Stimulated activated naive B cell treated with anti-CD40 and anti-IgM and Interleukin-4, amounts not matched to agents 10 μg/mL and 1 μg/mL and 100 μg/mL, for 72 hours (primary cell): Measurements from ENCODE around the gene DENND11.

ENCODE experiments used
- ATAC-seq, 2 donors: fragments of 150-1000 bp; cut with Tn5 transposase; replicated peaks; 2 replicates each; pipeline ENCODE4 v1.10.0; 2021; ENCODE audit warnings: moderate library complexity in 1 of 2
- DNase-seq: peaks from one replicate; pipeline ENCODE4 v3.0.0; 2021
- H3K27ac Mint-ChIP-seq: one replicate; pipeline ENCODE4 v1.8.0; 2022; ENCODE audit warnings: mild to moderate bottlenecking, mixed read lengths
- H3K27me3 Mint-ChIP-seq, 2 donors: one replicate each; pipeline ENCODE4 v1.8.0; 2022; ENCODE audit warnings: mixed read lengths in 2 of 2
- H3K36me3 Mint-ChIP-seq, 2 donors: one replicate each; pipeline ENCODE4 v1.8.0; 2022; ENCODE audit warnings: mixed read lengths in 2 of 2, mild to moderate bottlenecking in 1 of 2
- H3K4me1 Mint-ChIP-seq, 2 donors: one replicate each; pipeline ENCODE4 v1.8.0; 2022; ENCODE audit warnings: mixed read lengths in 2 of 2, mild to moderate bottlenecking in 1 of 2
- H3K4me3 Mint-ChIP-seq, 2 donors: one replicate each; pipeline ENCODE4 v1.8.0; 2022; ENCODE audit warnings: mild to moderate bottlenecking in 2 of 2, mixed read lengths in 2 of 2, moderate library complexity in 1 of 2
- H3K9me3 Mint-ChIP-seq, 2 donors: one replicate each; pipeline ENCODE4 v1.8.0; 2022; ENCODE audit warnings: mixed read lengths in 2 of 2, mild to moderate bottlenecking in 1 of 2

DENND11 gene

DNA sequence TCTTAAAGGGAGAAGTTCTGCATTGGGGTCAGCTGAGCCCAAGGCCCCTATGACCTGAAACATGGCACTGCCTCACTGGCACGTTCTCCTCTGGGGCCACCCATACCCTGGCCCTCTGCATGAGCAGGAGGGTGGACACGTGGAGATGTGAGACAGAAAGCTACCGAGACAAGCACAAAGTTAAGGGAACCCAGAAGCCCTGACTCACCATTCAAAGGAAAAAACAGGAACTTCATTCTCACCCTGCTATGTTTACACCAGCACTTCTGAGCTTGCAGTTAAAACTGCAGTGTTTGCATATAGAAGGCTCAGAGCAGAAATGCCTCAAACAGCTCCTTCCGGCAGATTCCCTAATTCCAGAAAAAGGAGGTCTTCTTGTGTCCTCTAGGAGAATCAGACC lies 41.7 kb downstream of the DENND11 start:
- Mint-ChIP-seq H3K4me1 (peaks cover 14 to 24% of the 10 kb centered on the region in 2 donors), H3K4me3 (no peak overlapping the region), H3K27me3 (no peaks in the 10 kb centered on the region), H3K9me3 (no peaks in the 10 kb centered on the region), H3K36me3 (peaks cover 28 to 39% of the 10 kb centered on the region in 2 donors), H3K27ac (peak overlapping the region; percentile 83)
- ATAC-seq: peak; percentile 69 to 79
- no peak for DNase-seq

DNA sequence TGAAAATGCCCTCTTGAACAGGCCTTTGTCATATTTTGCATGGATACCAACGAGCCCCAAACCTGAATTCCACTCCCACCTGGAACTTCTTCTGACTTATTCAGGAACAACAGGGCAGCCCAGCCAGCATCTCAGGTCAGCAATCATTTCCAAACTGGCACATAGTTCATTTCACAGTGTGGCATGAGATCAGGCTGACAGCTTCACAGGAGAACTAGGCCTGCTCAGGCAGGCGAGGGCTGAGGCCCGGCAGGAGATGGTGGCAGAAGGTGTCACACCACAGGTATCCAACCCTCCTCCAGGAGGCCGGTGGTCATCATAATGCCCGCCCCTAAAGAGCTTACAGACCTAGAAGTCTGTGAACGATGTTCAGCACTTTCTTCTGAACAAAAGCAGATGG lies 42.5 kb downstream of the DENND11 start:
- H3K4me3 Mint-ChIP-seq: no peak overlapping the region
- no peaks in the 10 kb centered on the region for H3K27me3 Mint-ChIP-seq
- DNase-seq: no peak
- peak overlapping the region; percentile 70 for H3K27ac Mint-ChIP-seq
- no peaks in the 10 kb centered on the region for H3K9me3 Mint-ChIP-seq
- ATAC-seq: no peak
- peaks cover 27 to 45% of the 10 kb centered on the region in 2 donors for H3K36me3 Mint-ChIP-seq
- peaks cover 15 to 27% of the 10 kb centered on the region in 2 donors for H3K4me1 Mint-ChIP-seq

DNA sequence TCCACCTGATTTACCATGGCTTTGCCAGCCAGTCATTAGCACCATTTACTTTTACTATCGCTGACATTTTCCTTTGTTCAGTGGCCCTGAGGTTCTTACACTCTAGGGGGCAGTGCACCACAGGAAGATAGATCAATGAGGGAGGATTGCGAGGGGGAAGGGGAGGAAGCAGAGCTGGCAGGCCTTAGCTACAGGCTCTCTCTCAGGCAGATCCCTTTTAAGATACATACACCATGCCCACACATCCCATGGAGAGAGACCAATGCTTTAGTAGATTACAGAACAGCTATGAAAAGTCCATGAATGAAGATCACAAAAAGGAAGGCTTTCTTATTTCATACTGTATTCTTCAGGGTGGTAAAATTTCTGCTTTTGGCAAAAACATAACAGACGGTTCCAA lies 47.4 kb downstream of the DENND11 start:
- peaks cover 10 to 39% of the 10 kb centered on the region in 2 donors for H3K36me3 Mint-ChIP-seq

DNA sequence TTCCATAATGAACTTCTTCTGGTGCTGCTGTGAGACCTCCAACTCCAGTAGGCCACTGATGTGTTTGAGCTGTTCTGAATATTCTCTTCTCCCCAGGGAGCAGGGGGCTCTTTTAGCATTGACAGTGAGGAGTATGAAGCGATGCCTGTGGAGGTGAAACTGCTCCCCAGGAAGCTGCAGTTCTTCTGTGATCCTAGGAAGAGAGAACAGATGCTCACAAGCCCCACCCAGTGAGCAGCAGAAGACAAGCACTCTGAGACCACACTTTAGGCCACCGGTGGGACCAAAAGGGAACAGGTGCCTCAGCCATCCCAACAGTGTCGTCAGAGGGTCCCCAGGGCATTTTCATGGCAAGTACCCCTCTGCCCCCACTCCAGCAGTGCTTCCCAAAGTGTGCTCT lies 49.3 kb downstream of the DENND11 start:
- Mint-ChIP-seq H3K27ac (no peak overlapping the region), H3K27me3 (no peaks in the 10 kb centered on the region), H3K4me1 (peaks cover 9 to 15% of the 10 kb centered on the region in 2 donors), H3K4me3 (no peak overlapping the region), H3K9me3 (no peaks in the 10 kb centered on the region), H3K36me3 (peaks cover 11 to 44% of the 10 kb centered on the region in 2 donors)
- DNase-seq: no peak
- no peak for ATAC-seq

More for the DNA sequence above, 47.4 kb downstream of the DENND11 start:
- H3K4me3 Mint-ChIP-seq: no peak overlapping the region
- peak overlapping the region; percentile 10 for H3K27ac Mint-ChIP-seq
- DNase-seq: peak; percentile 42
- peaks cover 9 to 12% of the 10 kb centered on the region in 2 donors for H3K4me1 Mint-ChIP-seq
- peak; percentile 90 to 94 for ATAC-seq
- no peaks in the 10 kb centered on the region for H3K9me3 Mint-ChIP-seq
- no peaks in the 10 kb centered on the region for H3K27me3 Mint-ChIP-seq
